ENCODE measurements around the gene EVC.
"Not testable (repeated sequence)": the region's sequence is repeated elsewhere in the genome, so short reads cannot be mapped to it uniquely, and the experiment has no call there.

The EVC gene

DNA sequence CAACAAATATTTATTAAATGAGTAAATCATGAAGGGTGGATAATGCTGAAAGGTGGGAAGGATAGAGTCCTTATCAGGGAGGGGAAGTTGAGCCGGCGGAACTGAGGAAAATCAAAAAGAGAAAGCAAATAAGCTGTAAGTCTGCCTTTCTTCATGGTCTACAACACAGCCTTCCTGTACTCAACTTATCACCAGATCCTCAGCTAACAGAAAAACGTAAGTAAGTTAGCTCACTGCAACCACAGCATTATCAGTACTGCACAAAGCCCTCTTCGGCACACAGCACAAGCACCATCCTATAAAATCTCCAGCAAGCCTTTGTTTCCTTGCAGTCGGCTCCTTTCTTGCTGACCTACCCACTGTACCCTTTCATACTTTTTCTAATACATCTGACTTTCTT lies 111.6 kb downstream of the EVC start:
- no peak for DNase-seq

DNA sequence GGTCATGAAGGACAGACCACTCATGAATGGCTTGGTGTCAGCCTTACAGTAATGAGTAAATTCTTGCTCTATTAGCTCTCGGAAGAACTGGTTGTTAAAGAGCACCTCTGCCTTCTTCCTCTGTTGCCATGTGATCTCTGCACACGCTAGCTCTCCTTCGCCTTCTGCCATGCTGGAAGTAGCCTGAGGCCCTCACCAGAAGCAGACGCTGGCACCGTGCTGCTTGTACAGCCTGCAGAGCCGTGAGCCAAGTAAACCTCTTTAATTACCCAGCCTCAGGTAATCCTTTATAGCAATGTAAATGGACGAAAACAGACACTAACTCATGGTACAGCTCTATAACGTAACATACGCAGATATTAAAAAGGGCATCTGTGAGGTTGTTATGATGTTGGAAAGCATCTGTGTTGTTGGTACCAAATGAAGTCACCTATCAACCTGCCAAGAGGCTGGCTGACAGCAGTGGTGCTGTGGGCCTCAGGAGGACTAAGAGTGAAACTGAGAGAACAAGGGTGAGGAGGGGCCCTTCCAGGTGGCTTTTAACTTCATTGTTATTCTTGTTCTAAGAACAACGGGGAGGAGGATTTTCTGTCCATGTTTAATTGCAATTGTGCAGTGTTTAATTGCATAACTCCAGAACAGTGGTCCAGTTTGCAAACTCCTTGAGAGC lies 112.7 kb downstream of the EVC start:
- no peak for DNase-seq

DNA sequence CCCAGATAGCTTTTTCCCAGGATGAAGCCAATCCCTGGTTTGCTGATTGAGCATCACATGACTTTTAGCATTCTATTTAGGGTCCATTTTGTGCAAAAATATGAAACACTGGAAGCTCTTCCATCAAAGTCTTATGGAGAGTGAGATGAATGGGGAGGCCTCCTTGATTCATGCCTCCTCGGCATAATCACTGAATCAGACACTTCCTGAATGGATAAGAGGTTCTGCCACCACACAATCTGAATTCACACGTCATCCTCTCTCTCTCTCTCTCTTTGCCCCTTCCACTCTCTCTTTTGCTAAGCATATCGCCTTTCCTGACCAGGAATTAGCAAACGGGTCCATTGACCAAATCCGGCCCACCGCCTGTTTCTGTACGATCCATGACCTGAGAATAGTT lies 113.2 kb downstream of the EVC start:
- no peak for DNase-seq

DNA sequence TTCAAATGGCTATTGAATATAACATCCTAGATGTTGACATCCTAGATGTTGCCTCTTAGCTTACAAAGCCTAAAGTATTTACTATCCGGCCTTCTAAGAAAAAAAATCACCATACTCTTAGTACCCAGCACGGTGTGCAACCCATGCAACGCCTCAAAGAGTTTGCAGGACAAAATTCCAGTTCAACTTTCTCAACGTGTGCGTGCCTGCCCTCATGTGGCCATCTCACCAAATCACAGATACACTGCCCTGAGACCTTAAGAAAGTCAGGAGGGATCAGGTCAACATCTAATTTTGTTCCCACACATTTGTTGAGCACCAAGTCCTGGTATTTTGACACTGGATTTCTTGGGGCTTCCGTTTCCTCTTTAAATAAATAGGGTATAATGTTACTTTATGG lies 113.6 kb downstream of the EVC start:
- DNase-seq: no peak

DNA sequence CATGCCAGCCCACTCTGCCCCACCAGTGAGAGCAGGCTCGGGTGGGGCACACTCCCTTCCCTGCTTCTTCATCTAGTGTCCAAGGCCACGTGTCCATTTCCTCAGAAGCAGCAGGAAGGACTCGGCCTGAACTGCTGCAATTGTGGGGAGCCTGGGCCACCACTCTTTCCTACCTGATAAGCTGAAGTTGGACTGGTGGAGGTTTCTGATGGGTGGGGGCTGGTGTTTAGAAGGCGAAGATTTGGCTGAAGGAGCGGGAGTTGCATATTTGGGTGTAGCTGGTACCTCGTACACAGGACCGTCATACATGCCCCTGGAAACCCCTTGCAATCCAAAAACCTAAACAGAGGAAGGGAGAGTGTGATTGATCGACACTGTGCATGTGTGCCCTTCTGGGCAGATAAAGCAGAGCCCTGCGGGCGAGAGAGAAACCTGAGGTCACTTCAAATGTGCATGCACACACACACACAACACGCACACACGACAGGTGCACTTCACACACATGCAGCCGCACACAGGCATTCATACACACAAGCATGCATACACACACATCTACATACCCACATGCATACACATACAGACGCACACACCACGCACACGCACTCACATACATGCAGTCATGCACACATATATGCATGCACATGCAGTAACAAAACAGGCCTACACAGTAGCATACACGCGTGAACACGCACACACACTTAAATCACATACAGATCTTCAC lies 114.5 kb downstream of the EVC start:
- DNase-seq: no peak

DNA sequence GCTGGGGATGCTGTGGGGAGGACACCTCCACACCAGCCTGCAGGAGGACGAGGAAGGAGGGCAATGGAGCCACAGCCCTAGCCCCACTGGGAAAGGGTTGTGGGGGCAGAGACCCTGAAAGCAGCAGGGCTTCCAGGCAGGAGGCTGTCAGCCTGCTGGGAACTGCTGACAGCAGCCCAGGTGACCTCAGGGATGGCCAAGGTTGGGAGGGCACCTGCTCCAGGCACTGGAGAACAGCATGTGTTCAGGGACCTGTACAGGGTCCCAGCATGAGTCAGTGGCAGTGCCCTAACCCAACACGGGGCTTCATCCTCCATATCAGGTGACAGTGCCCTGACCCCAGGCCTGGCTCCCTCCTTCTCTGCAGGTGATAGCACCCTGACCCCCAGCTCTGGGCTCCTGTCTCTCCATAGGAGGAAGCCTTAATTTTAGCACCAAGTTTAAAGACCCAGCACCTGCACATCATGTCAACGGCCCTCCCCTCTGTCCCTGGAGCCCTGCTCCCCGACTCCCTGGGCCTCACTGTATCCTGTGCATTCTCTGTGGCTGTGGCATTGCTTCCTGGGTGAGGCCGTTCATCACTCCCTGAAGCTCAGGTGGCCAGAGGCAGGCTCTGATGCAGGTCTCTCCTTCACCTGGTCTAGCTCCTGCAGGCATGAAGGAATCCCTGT lies 115.6 kb downstream of the EVC start:
- no peak for DNase-seq

DNA sequence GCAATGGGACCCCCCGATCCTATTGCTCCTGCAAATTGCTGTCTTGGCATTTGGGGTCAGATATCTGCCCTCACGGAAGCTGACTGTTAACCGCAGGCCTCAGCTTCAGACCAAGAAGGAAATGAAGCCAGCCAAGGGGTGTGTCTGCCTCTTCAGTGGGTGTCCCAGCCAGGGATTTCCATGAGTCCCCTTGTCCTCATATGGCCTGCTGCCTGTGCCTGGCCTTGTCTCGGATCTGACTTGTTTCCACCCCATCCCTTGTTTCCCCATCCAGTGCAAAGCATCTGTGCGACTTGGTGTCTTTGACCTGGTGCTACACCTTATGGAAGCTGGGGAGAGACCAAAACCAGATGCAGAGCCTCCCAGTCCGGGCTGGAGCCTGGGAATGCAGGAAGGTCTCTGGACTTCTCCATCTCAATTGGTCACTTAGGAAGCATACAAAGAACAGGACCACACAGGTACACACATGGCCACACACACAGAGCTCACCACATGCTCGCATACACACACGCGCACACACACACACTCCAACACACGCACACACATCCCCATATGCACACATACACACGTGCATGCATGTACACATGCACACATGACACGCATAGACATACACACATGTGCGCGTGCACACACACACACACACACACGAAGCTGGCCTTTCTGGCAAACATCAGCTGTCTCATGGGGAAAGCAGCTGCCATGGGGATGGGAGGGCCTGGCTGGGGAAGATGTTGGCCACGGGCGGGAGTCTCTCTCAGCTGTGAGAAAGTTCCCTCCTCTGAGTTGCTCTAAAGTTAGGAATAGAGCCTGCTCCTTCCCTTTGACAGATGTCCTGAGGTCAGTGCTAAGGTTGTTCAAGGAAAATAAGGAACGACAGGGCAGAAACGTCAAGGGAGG lies 116.4 kb downstream of the EVC start:
- DNase-seq: no peak

DNA sequence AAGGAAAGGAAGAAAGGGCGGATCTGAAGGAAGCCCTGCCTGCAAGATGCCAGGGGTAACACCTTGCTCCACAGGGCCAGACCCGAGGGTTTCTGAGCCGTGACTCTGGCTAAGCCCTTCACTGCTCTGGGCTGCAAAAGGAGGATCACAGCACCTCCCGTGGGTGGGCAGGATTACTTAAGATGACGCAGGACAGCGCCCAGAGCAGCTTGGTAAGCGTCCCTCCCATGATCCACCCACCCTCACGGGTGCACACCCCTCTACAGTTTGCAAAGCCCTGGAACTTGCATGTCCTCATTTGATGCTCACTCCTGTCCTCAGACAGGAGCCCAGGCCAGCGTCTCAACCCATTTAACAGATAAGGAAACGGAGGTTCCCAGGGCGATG lies 117.0 kb downstream of the EVC start:
- no peak for DNase-seq

DNA sequence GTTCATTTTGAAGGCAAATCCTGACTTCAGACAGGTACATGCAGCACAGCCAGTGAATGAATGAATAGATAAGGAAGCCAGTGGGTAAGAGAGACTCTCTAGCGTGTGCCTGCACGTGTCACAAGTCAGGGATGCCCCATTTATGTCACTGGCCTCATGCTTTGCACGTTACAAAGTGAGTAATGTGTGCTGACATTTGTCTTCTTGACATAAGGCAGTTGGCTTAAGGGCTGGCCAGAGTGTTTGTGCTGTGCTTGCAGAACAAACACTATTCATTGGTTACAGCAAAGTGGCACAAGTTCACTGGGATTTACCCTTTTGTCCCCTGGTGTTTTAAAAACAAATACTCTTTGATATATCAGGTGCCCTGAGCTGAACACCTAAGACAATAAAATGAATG lies 125.9 kb downstream of the EVC start:
- DNase-seq: no peak

DNA sequence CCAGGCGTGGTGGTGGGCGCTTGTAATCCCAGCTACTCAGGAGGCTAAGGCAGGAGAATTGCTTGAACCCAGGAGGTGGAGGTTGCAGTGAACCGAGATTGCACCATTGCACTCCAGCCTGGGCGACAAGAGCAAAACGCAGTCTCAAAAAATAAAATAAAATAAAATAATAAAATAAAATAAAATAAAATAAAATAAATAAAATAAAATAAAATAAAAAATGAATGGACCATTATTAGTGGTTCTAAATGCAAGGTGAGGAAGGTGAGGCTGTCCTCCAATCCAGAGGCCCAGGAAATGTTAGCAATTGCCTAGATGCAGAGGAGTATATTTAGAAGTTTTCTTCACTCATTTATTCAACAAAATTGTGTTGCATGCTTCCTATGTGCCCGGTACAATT lies 126.5 kb downstream of the EVC start:
- not testable (repeated sequence) for DNase-seq

DNA sequence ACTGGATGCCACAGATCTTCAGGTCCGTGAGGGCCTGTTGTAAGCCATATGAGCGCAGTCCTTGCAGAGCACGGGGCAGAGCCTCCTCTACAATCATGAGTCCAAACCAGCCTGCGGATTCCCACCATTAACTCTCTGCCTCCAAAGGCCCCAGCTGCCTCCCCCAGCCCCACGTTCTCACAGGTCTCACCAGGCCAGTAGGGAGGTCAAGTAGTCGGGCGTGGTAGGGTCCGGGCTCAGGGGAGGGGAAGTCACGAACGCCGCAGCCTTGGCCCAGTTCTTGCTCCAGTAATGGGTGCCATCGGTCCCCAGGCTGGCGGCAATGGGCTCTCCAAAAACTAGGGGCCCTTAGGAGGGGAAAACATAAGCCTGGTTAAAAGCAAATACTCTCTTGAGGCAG lies 128.3 kb downstream of the EVC start:
- DNase-seq: no peak

DNA sequence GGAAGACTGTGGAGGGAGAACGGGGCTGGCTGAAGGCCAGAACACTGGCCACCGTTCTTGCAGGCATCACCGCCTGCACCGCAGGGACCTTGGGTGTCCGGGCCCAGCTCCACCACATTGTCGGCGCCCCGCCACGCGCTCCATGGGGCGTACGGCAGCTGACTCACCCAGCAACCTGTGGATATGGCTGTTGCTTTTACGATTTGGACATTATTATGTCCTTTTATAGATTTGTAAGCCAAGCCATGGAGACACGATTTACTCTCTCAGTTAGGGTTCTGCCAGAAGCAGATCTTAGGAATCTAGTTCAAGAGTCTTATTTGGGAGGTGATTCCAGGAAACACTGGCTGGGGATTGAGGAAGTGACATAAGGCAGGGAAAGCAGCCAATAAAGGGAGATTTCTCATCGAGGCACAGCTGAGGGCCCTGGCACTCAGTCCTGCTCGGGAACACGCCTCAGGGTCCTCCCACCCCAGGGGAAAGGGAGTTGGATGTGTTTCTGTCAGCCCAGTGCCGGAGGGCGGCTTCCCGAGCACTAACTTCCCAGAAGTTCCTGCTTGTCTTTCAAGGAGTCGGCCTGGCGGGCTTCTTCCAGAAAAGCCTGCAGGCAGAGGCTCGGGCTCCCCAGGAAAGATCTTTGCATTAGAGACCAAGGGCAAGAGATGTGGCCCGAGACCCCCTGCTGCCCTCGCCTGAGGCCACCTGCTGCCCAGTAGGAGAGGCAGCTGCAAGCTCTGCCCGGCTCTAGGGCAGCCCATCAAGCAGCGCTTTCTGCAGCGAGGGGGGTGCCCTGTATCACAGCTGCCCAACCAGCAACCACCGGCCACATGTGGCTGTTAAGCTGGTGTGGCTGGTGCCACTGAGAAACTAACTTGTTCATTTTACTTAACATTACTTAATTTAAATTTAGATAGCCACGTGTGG lies 129.0 kb downstream of the EVC start:
- no peak for DNase-seq

DNA sequence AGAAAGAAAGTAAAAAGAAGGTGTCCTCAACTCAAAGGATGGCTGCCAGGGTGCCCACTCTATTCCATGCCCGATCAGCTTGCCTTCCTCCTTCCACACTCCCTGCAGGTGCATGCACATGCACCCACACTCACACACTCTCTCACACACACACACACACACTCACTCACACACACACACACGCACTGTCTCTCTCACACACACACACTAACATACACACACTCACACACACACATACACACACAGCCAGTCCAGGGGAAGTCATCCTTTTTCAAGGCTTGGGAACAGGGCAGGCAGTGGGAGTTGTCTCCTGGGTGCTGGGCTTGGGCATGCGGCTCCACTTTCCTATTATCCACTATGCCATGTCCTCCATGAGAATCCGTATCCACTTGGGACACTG lies 131.5 kb downstream of the EVC start:
- no peak for DNase-seq

DNA sequence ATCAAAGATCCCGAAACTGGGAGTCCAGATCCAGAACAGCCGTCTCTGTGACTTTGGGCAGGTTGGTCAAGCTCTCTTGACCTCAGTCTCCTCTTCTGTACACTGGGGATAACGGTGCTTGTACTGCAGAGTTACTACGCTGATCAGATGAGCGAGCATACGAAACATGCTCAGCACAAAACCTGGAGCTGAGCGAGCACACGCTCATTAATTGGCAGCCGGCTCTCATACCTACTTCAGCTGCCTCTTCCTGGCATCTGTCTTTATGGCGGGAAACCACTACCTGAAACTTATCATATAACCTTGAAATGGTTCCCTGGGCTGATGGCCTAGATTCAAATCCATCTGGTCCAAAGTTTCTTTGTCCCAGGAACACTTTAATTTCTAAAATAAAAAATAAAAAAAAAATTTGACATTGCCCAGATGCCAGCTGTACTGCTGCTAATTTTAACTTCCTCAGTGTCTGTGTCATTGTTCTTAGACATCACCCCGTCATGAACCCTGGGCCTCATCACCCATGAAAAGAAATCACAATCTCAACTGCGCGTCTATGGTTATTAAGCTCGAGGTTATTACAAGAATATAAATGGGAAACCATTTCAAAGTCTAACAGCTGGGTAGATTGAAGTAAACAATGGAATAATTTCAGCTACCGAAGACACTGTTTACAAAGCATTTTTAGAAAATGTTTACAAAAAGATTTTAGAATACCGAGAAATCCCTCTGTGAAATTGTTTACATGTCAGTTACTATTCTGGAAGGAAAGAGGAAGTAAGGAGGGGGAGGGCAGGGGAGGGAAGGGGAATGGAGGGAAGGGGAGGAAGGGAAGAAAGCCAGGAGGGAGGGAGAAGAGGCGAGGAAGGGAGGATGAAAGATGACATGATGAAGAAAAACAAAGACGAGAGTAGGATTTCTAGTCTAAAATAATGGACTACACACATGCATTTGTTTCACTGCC lies 132.9 kb downstream of the EVC start:
- DNase-seq: no peak

DNA sequence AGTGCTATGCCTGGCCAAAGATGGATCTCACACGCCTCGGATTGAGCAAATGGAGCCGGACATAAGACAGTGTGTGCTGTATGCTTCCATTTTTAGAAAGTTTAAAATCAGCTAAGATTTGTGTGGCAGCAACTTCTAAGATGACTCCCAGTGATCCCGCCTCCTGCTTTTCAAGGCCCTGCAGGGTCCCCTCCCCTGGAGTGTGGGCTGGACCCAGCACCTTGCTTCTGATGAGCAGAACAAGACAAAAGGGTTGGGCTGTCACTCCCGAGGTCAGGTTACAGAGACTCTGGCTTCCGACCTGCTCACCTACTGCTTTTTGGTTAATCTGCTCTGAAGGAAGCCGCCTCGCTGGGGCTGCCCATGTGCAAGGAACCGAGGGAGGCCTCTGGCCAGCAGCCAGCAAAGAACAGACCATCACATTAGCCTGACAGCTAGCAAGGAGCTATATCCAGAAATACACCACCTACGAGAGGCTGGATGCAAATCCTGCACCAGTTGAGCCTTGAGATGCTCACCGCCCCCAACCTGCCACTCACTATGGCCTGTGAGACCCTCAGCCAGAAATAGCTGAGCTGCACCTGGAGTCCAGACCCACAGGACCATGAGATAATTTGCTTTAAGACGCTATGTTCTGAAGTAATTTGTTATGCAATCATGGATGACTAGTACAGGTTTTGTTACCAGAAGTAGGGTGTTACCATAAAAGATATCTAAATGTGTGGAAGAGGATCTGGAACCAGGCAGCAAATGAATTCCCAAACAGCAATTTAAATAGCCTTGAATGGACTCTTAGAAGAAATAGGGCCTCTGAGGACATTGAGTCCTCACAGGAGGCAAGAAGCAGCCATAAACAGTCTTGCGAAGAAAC lies 134.3 kb downstream of the EVC start:
- DNase-seq: no peak

DNA sequence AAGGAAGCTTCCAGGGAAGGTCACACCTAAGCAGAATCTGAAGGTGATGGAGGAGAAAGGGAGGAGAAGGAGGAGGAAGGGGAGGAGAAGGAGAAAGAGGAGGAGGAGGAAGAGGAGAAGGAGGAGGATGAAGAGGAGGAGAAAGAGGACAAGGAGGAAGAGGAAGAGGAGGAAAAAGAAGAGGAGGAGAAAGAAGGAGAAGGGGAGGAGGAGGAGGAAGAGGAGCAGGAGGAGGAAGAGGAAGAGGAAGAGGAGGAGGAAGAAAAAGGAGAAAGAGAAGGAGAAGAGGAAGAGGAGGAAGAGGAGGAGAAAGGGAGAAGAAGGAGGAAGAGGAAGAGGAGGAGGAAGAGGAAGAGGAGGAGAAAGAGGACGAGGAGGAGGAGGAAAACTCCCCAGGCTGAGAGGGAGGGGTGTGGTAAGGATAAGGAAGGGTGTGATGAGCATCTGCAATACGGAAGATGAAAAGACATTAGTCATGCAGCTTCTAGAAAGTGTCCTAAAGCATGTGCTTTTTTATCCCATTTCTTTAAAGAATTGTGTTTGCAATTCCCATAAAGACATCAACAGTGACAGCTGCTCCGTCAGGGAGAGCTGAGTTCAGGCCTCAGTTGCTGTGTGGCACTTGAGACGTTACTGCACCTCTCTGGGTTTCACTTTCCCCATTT lies 140.8 kb downstream of the EVC start:
- no peak for DNase-seq

DNA sequence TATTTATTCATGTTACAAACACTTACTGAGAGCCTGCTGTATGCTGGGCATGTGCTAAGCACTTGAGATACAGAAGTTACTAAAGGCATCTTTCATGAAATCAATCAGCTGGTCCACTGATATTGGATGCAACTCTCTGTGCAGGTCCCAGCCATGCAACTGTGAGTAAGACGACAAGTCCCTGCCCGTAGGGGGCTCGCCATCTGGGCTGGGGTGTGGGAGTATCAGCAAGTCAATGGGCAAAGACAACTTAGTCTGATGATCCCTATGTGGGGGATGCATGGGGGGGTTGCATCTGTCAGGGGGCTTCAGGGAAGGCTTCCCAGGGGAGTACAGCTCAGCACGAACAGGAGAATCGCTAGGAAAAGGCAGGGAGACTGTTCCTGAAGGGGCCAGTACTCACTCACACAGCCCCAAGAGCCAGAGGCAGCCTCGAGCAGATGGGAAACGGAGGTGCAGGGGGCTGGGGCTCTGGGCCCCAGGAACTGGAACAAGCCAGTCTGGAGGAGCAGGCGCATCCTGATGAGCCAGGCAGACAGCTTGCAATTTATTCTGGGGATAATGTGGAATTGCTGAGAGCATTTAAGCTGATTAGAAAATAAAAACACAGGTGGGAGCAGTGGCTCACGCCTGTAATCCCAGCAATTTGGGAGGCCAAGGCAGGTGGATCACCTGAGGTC lies 141.7 kb downstream of the EVC start:
- DNase-seq: no peak

DNA sequence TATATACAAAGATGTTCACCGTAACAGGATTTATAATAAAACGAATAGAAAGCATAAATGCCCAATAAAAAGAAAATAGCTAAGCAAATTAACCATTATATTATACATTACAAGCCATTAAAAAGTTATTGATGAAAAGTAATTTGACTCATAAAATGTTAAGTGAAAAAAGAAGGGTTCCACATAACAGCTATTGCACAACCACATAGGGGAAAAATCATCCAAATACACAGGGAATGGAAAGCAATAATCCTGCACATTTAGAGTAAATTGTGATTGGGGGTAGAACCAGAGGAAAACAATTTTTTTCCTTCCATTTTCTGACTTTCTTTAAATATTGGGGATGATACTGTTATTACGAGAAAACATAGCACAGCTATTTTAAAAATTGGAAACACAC lies 143.9 kb downstream of the EVC start:
- DNase-seq: no peak

DNA sequence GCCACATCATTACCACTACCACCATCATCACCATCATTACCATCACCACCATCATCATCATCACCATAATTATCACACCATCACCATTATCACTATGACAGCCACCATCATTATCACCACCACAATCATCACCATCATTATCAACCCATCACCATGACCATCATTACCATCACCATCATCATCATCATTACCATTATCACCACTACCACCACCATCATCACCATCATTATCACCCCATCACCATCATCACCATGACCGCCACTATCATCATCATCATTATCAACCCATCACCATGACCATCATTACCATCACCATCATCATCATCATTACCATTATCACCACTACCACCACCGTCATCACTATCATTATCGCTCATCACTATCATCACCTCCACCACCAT lies 145.4 kb downstream of the EVC start:
- not testable (repeated sequence) for DNase-seq

Measured in NK-92 treated with Interleukin-12 subunit alpha and Interleukin-12 subunit beta, amount 100 ng/mL, for 24 hours (cell line).